CD4-positive, alpha-beta T cell treated with Interleukin-1 beta for 1 hour (primary cell): ENCODE data around the gene PXK.
A peak's percentile ranks its signal among the peaks of the same experiment; 100 is the strongest.

Experiments used
- DNase-seq, 2 donors: peaks; one replicate each; pipeline ENCODE4 v3.0.0-alpha.2; 2020 to 2022

Gene PXK

GRCh38 chr3:58349792-58350626 is 17.3 kb downstream of the PXK start:
- peak in 1 of 2 donors; percentile 40 for DNase-seq

GRCh38 chr3:58350627-58351013 is 17.9 kb downstream of the PXK start:
- DNase-seq: no peak

GRCh38 chr3:58351920-58352319 is 19.2 kb downstream of the PXK start:
- DNase-seq: no peak

GRCh38 chr3:58352626-58353025 is 19.9 kb downstream of the PXK start:
- no peak for DNase-seq

GRCh38 chr3:58353722-58354553 is 21.2 kb downstream of the PXK start:
- DNase-seq: peak; percentile 23 to 45

- peak in 1 of 2 donors; percentile 42 for DNase-seq
Observed at GRCh38 chr3:58355179-58355578, 22.5 kb downstream of the PXK start.

- DNase-seq: peak in 1 of 2 donors; percentile 55
Observed at GRCh38 chr3:58356054-58356453, 23.4 kb downstream of the PXK start.

- no peak for DNase-seq
Observed at GRCh38 chr3:58357402-58357801, 24.7 kb downstream of the PXK start.

- DNase-seq: no peak
Observed at GRCh38 chr3:58358092-58358491, 25.4 kb downstream of the PXK start.

- no peak for DNase-seq
Observed at GRCh38 chr3:58358808-58359207, 26.1 kb downstream of the PXK start.

- no peak for DNase-seq
Observed at GRCh38 chr3:58359621-58360020, 26.9 kb downstream of the PXK start.

- DNase-seq: no peak
Observed at GRCh38 chr3:58361866-58362265, 29.2 kb downstream of the PXK start.

GRCh38 chr3:58366699-58367098 is 34.0 kb downstream of the PXK start:
- no peak for DNase-seq

GRCh38 chr3:58369038-58369437 is 36.3 kb downstream of the PXK start:
- DNase-seq: no peak

- DNase-seq: no peak
Observed at GRCh38 chr3:58369876-58370275, 37.2 kb downstream of the PXK start.

GRCh38 chr3:58370407-58370806 is 37.7 kb downstream of the PXK start:
- no peak for DNase-seq

- no peak for DNase-seq
Observed at GRCh38 chr3:58371754-58372153, 39.1 kb downstream of the PXK start.

GRCh38 chr3:58375254-58375653 is 42.6 kb downstream of the PXK start:
- no peak for DNase-seq

- no peak for DNase-seq
Observed at GRCh38 chr3:58377168-58377567, 44.5 kb downstream of the PXK start.

GRCh38 chr3:58377750-58378149 is 45.1 kb downstream of the PXK start:
- no peak for DNase-seq

- no peak for DNase-seq
Observed at GRCh38 chr3:58379351-58380073, 46.8 kb downstream of the PXK start.

GRCh38 chr3:58383476-58383875 is 50.8 kb downstream of the PXK start:
- DNase-seq: no peak

GRCh38 chr3:58383904-58384303 is 51.2 kb downstream of the PXK start:
- DNase-seq: no peak
